Fibroblast of villous mesenchyme (primary cell): ENCODE data around the gene KCNC3. TPM values are rescaled to one million over a fixed set of nuclear protein-coding genes. Genes with fewer than 3 reads are reported as not detected.

Source experiments
- total RNA-seq: library from RNA; depleted of rRNA; stranded (reverse); fragments of >200 nt; gene quantifications from 2 replicates; pipeline ENCODE4 v1.2.3, GENCODE V29; 2012

KCNC3 gene
- total RNA-seq, 1 donor: not detected

Other genes starting within 250 kb of the KCNC3 start
- gene IZUMO2, start 166.1 kb downstream of the KCNC3 start, total RNA-seq: not detected in 2 replicates
- gene MYH14, start 125.8 kb downstream of the KCNC3 start, total RNA-seq: not detected in 2 replicates
- under 0.01 and 0.32 TPM in 2 replicates for gene NAPSA, start 36.3 kb upstream of the KCNC3 start, total RNA-seq
- gene NR1H2, start 47.1 kb upstream of the KCNC3 start, total RNA-seq: 71.2 and 76.3 TPM in 2 replicates
- 22.9 and 25.0 TPM in 2 replicates for gene POLD1, start 55.0 kb upstream of the KCNC3 start, total RNA-seq
- gene SPIB, start 89.6 kb upstream of the KCNC3 start, total RNA-seq: not detected in 2 replicates
- gene MYBPC2, start 103.5 kb upstream of the KCNC3 start, total RNA-seq: under 0.01 TPM in 1 of 2 replicates, not detected in the other
- 38.7 and 40.6 TPM in 2 replicates for gene EMC10, start 147.1 kb upstream of the KCNC3 start, total RNA-seq
- 0.32 TPM in 1 of 2 replicates, not detected in the other for gene GARIN5A, start 147.5 kb upstream of the KCNC3 start, total RNA-seq
- 22.9 and 30.0 TPM in 2 replicates for gene JOSD2, start 181.8 kb upstream of the KCNC3 start, total RNA-seq
- not detected in 2 replicates for gene ASPDH, start 184.5 kb upstream of the KCNC3 start, total RNA-seq
- gene LRRC4B, start 239.1 kb upstream of the KCNC3 start, total RNA-seq: under 0.01 TPM in 1 of 2 replicates, not detected in the other